Tibial artery (tissue), 4 donors: ENCODE measurements around the gene BAHD1.
A peak's percentile ranks its signal among the peaks of the same experiment; 100 is the strongest.

Experiments
- DNase-seq, 2 donors: peaks; one replicate each; pipeline ENCODE4 v3.0.0-alpha.2; 2019
- H3K27ac ChIP-seq, 2 donors: fragments of 200-600 bp; sonication (generic) in 1 of 2; 1 replicate in 1 of 2; 2 replicates in 1 of 2; pipeline ENCODE4 v1.5.1; 2018 to 2019; ENCODE audit warnings: mild to moderate bottlenecking in 1 of 2
- H3K27me3 ChIP-seq, 2 donors: fragments of 200-600 bp; sonication (generic) in 1 of 2; one replicate each; pipeline versions ENCODE4 v1.5.1 to v1.6.0; 2016 to 2019
- H3K36me3 ChIP-seq, 3 donors: fragments of 200-600 bp; sonication (generic) in 2 of 3; one replicate each; pipeline ENCODE4 v1.5.1; 2016 to 2019; ENCODE audit warnings: mild to moderate bottlenecking in 2 of 3
- H3K4me1 ChIP-seq, 4 donors: fragments of 200-600 bp; sonication (generic) in 2 of 4; 1 replicate in 3 of 4; 2 replicates in 1 of 4; pipeline ENCODE4 v1.5.1; 2016 to 2019
- H3K4me3 ChIP-seq, 2 donors: fragments of 200-600 bp; sonication (generic) in 1 of 2; 1 replicate in 1 of 2; 2 replicates in 1 of 2; pipeline ENCODE4 v1.5.1; 2018 to 2019; ENCODE audit warnings: mild to moderate bottlenecking in 2 of 2
- H3K9me3 ChIP-seq, 3 donors: fragments of 200-600 bp; sonication (generic) in 1 of 3; one replicate each; pipeline ENCODE4 v1.5.1; 2016 to 2019
- CTCF ChIP-seq, 2 experiments: fragments of 200-600 bp in 1 of 2; fragments of 450-650 bp in 1 of 2; IDR thresholded peaks; one replicate each; pipeline ENCODE4 v1.5.1; 2017 to 2019; ENCODE audit warnings: antibody characterized with exemption in 2 of 2, mild to moderate bottlenecking in 1 of 2, moderate library complexity in 1 of 2
- intact Hi-C: fragments of 100-400 bp; cut with DNase I; formaldehyde crosslinking; loops from one replicate; pipeline ENCODE4 v1.15.0; 2023; ENCODE audit warnings: low total_unique reads

The BAHD1 gene

GRCh38 chr15:40467261-40467615, 26.5 kb downstream of the BAHD1 start:
- peaks cover 22 to 56% (median 43%) of the 10 kb centered on the region in 3 donors for H3K36me3 ChIP-seq

GRCh38 chr15:40468898-40469331, 28.2 kb downstream of the BAHD1 start:
- intact Hi-C loops, result no loop called here
- Histone ChIP-seq H3K27me3 (no peaks in the 10 kb centered on the region), H3K36me3 (peaks cover 22 to 39% (median 27%) of the 10 kb centered on the region in 3 donors), H3K4me1 (peaks cover 0 to 22% (median 12%) of the 10 kb centered on the region in 4 donors), H3K4me3 (no peak overlapping the region), H3K27ac (no peak overlapping the region), H3K9me3 (no peaks in the 10 kb centered on the region)
- no peak for DNase-seq
- no peak for TF ChIP-seq CTCF (IDR thresholded peaks at IDR 0.05)

More at GRCh38 chr15:40467261-40467615, 26.5 kb downstream of the BAHD1 start:
- Histone ChIP-seq H3K4me1 (peaks cover 0 to 18% (median 10%) of the 10 kb centered on the region in 4 donors), H3K9me3 (no peaks in the 10 kb centered on the region), H3K27me3 (no peaks in the 10 kb centered on the region), H3K27ac (no peak overlapping the region), H3K4me3 (no peak overlapping the region)
- intact Hi-C loops, result no loop called here
- no peak for TF ChIP-seq CTCF (IDR thresholded peaks at IDR 0.05)
- DNase-seq, result no peak

DNA sequence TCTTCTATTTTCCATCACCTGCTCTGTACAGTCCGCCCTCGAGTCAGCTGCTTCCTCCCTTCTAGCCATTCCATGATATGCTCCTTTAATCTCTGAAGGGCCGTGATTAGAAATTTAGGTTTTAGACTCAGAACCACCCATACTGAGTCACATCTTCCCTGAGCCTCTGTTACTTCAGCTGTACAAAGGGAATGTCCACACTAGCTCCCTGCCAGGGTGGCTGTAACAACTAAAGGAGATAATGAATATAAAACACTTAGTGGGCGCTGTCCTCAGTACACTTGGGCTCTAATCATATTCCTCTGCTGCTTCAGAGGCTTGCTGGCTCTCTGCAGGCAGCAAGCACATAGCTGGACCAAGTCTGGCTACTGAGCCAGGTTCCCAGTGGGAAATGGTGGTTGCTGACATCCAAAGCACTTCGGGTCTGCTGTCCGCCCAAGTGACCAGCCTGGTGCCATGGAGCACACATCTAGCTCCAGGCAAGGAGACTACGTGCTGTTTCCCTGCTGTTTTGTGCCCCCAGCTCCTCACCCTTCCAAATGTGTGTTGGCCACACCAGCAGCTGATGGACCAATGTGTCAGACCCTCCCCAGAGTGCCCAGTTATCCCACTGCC, 29.1 kb downstream of the BAHD1 start:
- no peaks in the 10 kb centered on the region for H3K27me3 ChIP-seq
- no peak for DNase-seq
- H3K9me3 ChIP-seq, result no peaks in the 10 kb centered on the region
- H3K4me3 ChIP-seq, result peak overlapping the region; percentile 91 to 99
- H3K36me3 ChIP-seq, result peaks cover 14 to 29% (median 19%) of the 10 kb centered on the region in 3 donors
- H3K4me1 ChIP-seq, result peaks cover 0 to 22% (median 12%) of the 10 kb centered on the region in 4 donors
- TF ChIP-seq CTCF (IDR thresholded peaks at IDR 0.05), result no peak
- peak overlapping the region; percentile 85 to 97 for H3K27ac ChIP-seq
- intact Hi-C loops, result no loop called here

GRCh38 chr15:40470423-40471104, 29.8 kb downstream of the BAHD1 start, which contains the start of gene CHST14:
Gene CHST14 (plus strand): TSS chr15:40470984. CDS start chr15:40471214, 230 bp downstream.
- intact Hi-C loops, result no loop called here
- Histone ChIP-seq H3K4me3 (peak within 1 kb of the TSS; percentile 91 to 99), H3K27me3 (no peaks in the 10 kb centered on the region), H3K9me3 (no peaks in the 10 kb centered on the region), H3K4me1 (peaks cover 0 to 22% (median 12%) of the 10 kb centered on the region in 4 donors), H3K27ac (peak within 1 kb of the TSS; percentile 85 to 97), H3K36me3 (peaks cover 8 to 22% (median 12%) of the 10 kb centered on the region in 3 donors)
- DNase-seq, result peak; percentile 56 to 79
- no peak for TF ChIP-seq CTCF (IDR thresholded peaks at IDR 0.05)

DNA sequence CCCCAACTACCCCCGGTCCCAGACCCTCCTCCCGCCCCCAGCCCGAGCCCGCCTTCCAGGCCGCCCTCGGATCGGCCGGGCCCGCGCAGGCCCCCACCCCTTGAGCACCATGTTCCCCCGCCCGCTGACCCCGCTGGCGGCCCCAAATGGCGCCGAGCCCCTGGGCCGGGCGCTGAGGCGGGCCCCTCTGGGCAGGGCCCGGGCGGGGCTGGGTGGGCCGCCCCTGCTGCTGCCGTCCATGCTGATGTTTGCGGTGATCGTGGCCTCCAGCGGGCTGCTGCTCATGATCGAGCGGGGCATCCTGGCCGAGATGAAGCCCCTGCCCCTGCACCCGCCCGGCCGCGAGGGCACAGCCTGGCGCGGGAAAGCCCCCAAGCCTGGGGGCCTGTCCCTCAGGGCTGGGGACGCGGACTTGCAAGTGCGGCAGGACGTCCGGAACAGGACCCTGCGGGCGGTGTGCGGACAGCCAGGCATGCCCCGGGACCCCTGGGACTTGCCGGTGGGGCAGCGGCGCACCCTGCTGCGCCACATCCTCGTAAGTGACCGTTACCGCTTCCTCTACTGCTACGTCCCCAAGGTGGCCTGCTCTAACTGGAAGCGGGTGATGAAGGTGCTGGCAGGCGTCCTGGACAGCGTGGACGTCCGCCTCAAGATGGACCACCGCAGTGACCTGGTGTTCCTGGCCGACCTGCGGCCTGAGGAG, 30.5 kb downstream of the BAHD1 start:
- H3K9me3 ChIP-seq, result no peaks in the 10 kb centered on the region
- H3K36me3 ChIP-seq, result peaks cover under 1 to 16% (median 5%) of the 10 kb centered on the region in 3 donors
- TF ChIP-seq CTCF (IDR thresholded peaks at IDR 0.05), result no peak
- H3K27ac ChIP-seq, result peak overlapping the region; percentile 85 to 97
- peaks cover 0 to 22% (median 12%) of the 10 kb centered on the region in 4 donors for H3K4me1 ChIP-seq
- peak; percentile 33 to 72 for DNase-seq
- intact Hi-C loops, result no loop called here
- H3K27me3 ChIP-seq, result no peaks in the 10 kb centered on the region
- H3K4me3 ChIP-seq, result peak overlapping the region; percentile 91 to 99
